Activated naive CD4-positive, alpha-beta T cell treated with anti-CD3 and anti-CD28 coated beads, Interleukin-2, amount 10 ng/mL, durations not matched to agents 7 days and 5 days (primary cell): Measurements from ENCODE around the gene RECQL5.

Experiments
- CTCF ChIA-PET: fragments of 350-600 bp; sonication (Branson Sonifier 250); formaldehyde crosslinking; loops from one replicate; lab custom pipeline; 2021; ENCODE audit warnings: antibody characterized with exemption; lab: Charles Lee
- DNase-seq: peaks from one replicate; pipeline ENCODE4 v3.0.0-alpha.2; 2020
- H3K27ac Mint-ChIP-seq: one replicate; pipeline ENCODE4 v1.8.0; 2021; ENCODE audit warnings: mild to moderate bottlenecking, moderate library complexity, mixed read lengths
- H3K27me3 Mint-ChIP-seq: one replicate; pipeline ENCODE4 v1.8.0; 2021; ENCODE audit warnings: mild to moderate bottlenecking, mixed read lengths
- H3K36me3 Mint-ChIP-seq: one replicate; pipeline ENCODE4 v1.8.0; 2021; ENCODE audit warnings: mixed read lengths
- H3K4me1 Mint-ChIP-seq: one replicate; pipeline ENCODE4 v1.8.0; 2021; ENCODE audit warnings: mixed read lengths
- H3K4me3 Mint-ChIP-seq: one replicate; pipeline ENCODE4 v1.8.0; 2021; ENCODE audit warnings: mild to moderate bottlenecking, moderate library complexity, mixed read lengths
- H3K9me3 Mint-ChIP-seq: one replicate; pipeline ENCODE4 v1.8.0; 2021; ENCODE audit warnings: mixed read lengths

Gene RECQL5

DNA sequence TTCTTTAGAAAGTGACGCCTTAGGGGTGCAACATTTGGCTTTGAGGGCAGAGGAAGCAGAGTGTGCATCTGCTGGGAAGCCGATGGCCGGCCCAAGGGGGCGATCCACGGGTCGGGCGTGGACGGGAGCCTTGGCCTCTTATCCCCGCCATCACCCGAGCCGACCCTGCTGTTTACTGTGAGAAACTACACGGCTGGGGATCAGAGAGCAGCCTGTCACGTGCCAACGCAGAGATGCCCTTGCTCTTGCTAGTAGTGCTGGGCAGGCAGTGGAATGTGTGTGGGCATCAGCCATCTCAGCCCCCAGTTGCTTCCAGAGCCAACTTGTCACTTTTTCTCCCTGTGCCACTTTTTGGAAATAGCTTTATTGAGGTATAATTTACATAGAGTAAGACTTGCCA, 27.6 kb upstream of the RECQL5 start:
- CTCF ChIA-PET: interaction anchor here (13.3 kb wide), 1 partner anchor 54 kb away, joined by 86 read pairs; no protein-coding TSS in a partner anchor
- H3K4me3 Mint-ChIP-seq: no peak overlapping the region
- H3K27ac Mint-ChIP-seq: no peak overlapping the region
- H3K27me3 Mint-ChIP-seq: no peaks in the 10 kb centered on the region
- peaks cover 27% of the 10 kb centered on the region for H3K4me1 Mint-ChIP-seq
- no peak for DNase-seq
- no peaks in the 10 kb centered on the region for H3K9me3 Mint-ChIP-seq
- H3K36me3 Mint-ChIP-seq: peaks cover 28% of the 10 kb centered on the region

GRCh38 chr17:75693500-75694481, 26.8 kb upstream of the RECQL5 start:
- CTCF ChIA-PET: interaction anchor here (13.3 kb wide), 1 partner anchor 54 kb away, joined by 86 read pairs; no protein-coding TSS in a partner anchor
- Mint-ChIP-seq H3K4me1 (peaks cover 34% of the 10 kb centered on the region), H3K27me3 (no peaks in the 10 kb centered on the region), H3K9me3 (no peaks in the 10 kb centered on the region), H3K36me3 (peaks cover 31% of the 10 kb centered on the region), H3K27ac (no peak overlapping the region), H3K4me3 (no peak overlapping the region)
- DNase-seq: no peak

GRCh38 chr17:75692976-75693375, 26.0 kb upstream of the RECQL5 start:
- Mint-ChIP-seq H3K27ac (no peak overlapping the region), H3K36me3 (peaks cover 34% of the 10 kb centered on the region), H3K27me3 (no peaks in the 10 kb centered on the region), H3K4me1 (peaks cover 42% of the 10 kb centered on the region), H3K9me3 (no peaks in the 10 kb centered on the region), H3K4me3 (no peak overlapping the region)
- no peak for DNase-seq
- CTCF ChIA-PET: interaction anchor here (1.0 to 13.3 kb wide), 3 partner anchors 18 to 60 kb away, joined by 4 to 86 read pairs (median 5); partner anchors contain the start of gene SMIM5

DNA sequence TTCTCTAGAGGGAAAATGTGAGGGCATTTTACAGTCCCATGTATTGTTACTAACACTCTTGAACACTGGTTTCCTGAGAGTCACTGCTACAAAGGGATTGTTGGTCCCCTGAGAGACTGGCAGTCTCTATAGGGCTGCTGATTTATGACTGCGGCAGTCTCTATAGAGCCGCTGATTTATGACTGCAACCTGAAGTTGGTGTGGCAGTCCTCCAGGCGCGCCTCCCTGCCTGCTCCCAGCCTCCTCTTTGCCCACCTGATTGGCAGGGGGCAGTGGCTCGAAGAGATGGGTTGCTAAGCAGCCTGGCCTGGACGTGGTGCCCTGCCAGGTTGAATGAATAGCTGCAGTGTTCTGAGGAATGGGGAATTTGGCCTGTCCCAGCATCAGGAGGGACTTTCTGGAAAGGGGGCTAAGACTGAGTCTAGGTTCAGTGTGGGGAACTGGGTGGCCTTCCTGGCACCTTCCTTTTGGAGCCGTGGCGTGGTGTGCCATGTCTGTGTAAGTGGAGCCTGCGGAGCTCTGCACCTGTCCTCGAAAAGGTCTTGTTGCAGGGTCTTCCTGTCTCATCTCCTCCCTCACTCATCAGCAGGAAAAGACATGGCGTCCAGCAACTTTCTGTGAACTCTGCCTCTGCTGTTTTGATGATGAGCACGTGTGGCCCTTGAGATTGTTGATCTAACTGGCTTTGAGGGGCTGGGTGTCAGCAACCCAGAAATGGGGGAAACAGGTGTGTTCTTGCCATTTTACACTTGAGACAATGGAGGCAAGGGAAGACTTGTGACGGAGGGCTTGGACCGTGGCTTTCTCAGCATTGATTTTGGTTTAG, 25.1 kb upstream of the RECQL5 start:
- Mint-ChIP-seq H3K27me3 (no peaks in the 10 kb centered on the region), H3K36me3 (peaks cover 37% of the 10 kb centered on the region), H3K27ac (peak overlapping the region; percentile 76), H3K9me3 (no peaks in the 10 kb centered on the region), H3K4me1 (peaks cover 49% of the 10 kb centered on the region), H3K4me3 (no peak overlapping the region)
- CTCF ChIA-PET: interaction anchor here (1.0 to 13.3 kb wide), 5 partner anchors 17 to 62 kb away, joined by 4 to 86 read pairs (median 5); partner anchors contain the start of gene SMIM5
- DNase-seq: no peak

DNA sequence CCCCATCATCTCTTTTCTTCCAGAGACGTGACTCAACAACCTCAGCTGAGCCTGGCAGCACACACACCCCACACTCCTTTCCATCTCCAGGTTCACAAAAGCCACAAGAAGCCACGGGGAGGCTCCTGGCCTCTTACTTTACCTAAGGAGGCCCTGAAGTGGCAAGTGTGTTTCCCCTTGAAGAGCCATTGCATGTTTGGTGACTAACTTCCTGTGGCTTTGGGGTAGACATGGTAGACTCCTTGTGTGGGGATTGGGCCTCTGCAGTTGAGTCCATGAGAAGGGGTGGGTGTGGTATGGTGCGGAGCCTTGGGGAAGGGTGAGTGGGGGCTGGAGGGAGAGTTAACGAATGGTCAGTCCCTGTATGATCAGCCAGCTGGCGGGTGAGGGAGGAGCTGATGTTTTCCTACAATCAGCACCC, 24.4 kb upstream of the RECQL5 start:
- CTCF ChIA-PET: interaction anchor here (1.0 to 13.3 kb wide), 4 partner anchors 16 to 62 kb away, joined by 4 to 86 read pairs (median 5); no protein-coding TSS in a partner anchor
- Mint-ChIP-seq H3K4me3 (no peak overlapping the region), H3K4me1 (peaks cover 54% of the 10 kb centered on the region), H3K27ac (peak overlapping the region; percentile 43), H3K36me3 (peaks cover 37% of the 10 kb centered on the region), H3K9me3 (no peaks in the 10 kb centered on the region), H3K27me3 (no peaks in the 10 kb centered on the region)
- DNase-seq: peak; percentile 56

DNA sequence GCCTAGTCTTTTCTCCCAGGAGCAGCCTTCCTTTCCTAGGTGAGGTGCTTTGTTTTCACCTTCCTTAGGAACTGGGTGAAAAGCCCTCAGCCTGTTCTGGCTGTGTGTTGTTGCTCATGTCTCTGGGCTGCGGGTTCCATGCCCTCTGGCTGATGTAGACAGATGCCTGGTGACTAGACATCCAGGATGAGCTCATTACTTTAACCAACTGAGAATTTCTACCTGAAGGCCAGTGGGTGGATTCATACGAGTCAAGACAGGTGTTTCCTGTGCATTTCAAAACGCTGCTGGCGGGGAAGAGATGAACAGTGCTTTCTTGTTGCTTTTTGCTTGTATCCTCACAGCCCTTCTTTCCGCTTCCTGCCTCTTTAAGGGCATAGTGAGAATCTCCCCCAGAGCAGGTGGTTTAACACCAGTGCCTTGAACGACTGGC, 22.5 kb upstream of the RECQL5 start:
- Mint-ChIP-seq H3K27me3 (no peaks in the 10 kb centered on the region), H3K9me3 (no peaks in the 10 kb centered on the region), H3K4me3 (peak overlapping the region; percentile 19), H3K4me1 (peaks cover 57% of the 10 kb centered on the region), H3K36me3 (peaks cover 36% of the 10 kb centered on the region), H3K27ac (peak overlapping the region; percentile 92)
- CTCF ChIA-PET: interaction anchor here (1.0 to 13.3 kb wide), 4 partner anchors 19 to 66 kb away, joined by 4 to 86 read pairs (median 6); partner anchors contain the start of gene SMIM5
- DNase-seq: peak; percentile 78

DNA sequence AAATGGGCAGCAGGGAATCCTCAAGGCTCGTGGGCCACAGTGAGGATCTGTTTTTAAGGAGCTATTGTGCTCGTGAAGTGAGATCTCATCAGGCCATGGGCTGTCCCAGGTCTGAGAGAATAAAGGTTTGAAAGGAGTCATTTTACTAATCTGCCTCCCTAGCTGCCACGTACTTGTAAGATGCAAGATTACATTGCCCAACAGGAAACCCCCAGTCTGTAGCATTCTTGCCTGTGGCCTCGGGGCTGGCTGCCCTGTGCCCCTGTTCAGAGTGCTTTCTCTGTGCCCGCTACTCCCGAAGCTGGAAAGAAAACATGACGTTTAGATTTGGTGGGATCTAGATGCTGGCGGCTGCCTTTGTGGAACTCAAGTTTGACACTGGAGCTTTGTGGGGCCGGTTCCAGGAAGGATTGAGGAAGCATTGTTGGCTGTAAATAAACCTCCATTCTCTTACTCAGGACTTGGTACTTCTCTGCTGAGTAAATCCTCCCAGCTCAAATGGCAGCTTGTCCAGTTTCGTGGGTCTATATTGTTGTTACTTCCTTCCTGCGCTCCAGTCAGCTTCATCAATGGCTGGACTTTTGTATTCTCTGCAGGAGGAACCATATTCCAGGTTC, 21.4 kb upstream of the RECQL5 start:
- Mint-ChIP-seq H3K27me3 (no peaks in the 10 kb centered on the region), H3K9me3 (no peaks in the 10 kb centered on the region), H3K4me1 (peaks cover 57% of the 10 kb centered on the region), H3K4me3 (no peak overlapping the region), H3K36me3 (peaks cover 34% of the 10 kb centered on the region), H3K27ac (peak overlapping the region; percentile 92)
- CTCF ChIA-PET: interaction anchor here (0.9 to 13.3 kb wide), 5 partner anchors 13 to 91 kb away, joined by 3 to 86 read pairs (median 6); partner anchors contain the start of gene SMIM5
- DNase-seq: no peak

GRCh38 chr17:75685499-75685898, 18.5 kb upstream of the RECQL5 start:
- peaks cover 37% of the 10 kb centered on the region for H3K4me1 Mint-ChIP-seq
- H3K4me3 Mint-ChIP-seq: no peak overlapping the region
- DNase-seq: no peak
- CTCF ChIA-PET: interaction anchor here (1.5 to 13.3 kb wide), 2 partner anchors 63 to 68 kb away, joined by 5 to 86 read pairs; no protein-coding TSS in a partner anchor
- no peak overlapping the region for H3K27ac Mint-ChIP-seq
- no peaks in the 10 kb centered on the region for H3K9me3 Mint-ChIP-seq
- H3K27me3 Mint-ChIP-seq: no peaks in the 10 kb centered on the region
- H3K36me3 Mint-ChIP-seq: peaks cover 22% of the 10 kb centered on the region

DNA sequence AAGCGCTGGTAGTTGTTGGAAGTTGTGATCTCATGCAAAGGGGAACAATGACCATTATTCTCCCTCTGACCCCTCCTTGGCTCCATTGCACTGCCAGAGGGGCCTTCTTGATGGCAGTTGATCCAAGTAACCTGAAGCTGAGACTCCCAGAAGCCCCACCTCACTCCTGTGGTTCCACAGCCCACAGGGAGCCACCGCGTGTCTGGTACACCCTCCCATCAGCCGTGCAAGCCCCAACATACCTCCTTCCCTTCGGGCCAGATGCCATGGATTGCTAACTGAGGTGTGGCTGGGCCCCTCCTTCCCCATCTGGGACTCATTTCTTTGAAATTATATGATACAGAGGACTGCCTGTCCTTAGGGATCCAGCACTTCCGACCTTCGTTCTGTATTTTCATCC, 18.0 kb upstream of the RECQL5 start:
- no peaks in the 10 kb centered on the region for H3K27me3 Mint-ChIP-seq
- no peak overlapping the region for H3K4me3 Mint-ChIP-seq
- no peak overlapping the region for H3K27ac Mint-ChIP-seq
- no peaks in the 10 kb centered on the region for H3K9me3 Mint-ChIP-seq
- CTCF ChIA-PET: interaction anchor here (1.5 to 13.3 kb wide), 2 partner anchors 63 to 69 kb away, joined by 5 to 86 read pairs; no protein-coding TSS in a partner anchor
- H3K36me3 Mint-ChIP-seq: peaks cover 22% of the 10 kb centered on the region
- peaks cover 34% of the 10 kb centered on the region for H3K4me1 Mint-ChIP-seq
- DNase-seq: no peak

- H3K4me1 Mint-ChIP-seq: peaks cover 27% of the 10 kb centered on the region
- no peak overlapping the region for H3K4me3 Mint-ChIP-seq
- no peak overlapping the region for H3K27ac Mint-ChIP-seq
- H3K36me3 Mint-ChIP-seq: peaks cover 16% of the 10 kb centered on the region
- H3K27me3 Mint-ChIP-seq: no peaks in the 10 kb centered on the region
- no peaks in the 10 kb centered on the region for H3K9me3 Mint-ChIP-seq
- CTCF ChIA-PET: interaction anchor here (1.2 to 13.3 kb wide), 4 partner anchors 11 to 69 kb away, joined by 3 to 86 read pairs (median 4); partner anchors contain the start of gene SMIM5
- no peak for DNase-seq
These were observed 17.3 kb upstream of the RECQL5 start for GRCh38 chr17:75684249-75684648.

DNA sequence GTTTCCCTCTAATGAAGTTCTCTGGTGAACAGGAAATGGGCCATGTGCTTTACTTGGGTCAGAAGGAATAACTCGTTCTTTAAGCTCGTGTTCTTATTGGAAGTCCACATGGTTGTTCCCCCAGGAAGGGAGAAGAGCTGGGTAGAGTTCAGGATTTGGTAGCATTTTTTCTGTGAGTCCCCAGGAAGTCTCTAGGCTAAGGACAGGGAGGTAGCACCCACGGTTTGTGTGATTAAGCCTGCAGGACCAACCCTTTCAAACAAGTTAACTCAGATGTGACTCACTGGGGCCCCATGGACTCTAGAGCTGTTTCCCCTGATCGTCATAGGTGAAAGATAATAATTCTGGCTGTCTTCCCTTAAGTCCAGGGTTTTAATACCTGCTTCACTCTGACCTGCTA, 16.6 kb upstream of the RECQL5 start:
- Mint-ChIP-seq H3K4me1 (peaks cover 20% of the 10 kb centered on the region), H3K9me3 (no peaks in the 10 kb centered on the region), H3K4me3 (no peak overlapping the region), H3K27me3 (no peaks in the 10 kb centered on the region), H3K27ac (no peak overlapping the region), H3K36me3 (peaks cover 13% of the 10 kb centered on the region)
- no peak for DNase-seq
- CTCF ChIA-PET: interaction anchor here (1.2 to 13.3 kb wide), 5 partner anchors 10 to 70 kb away, joined by 3 to 86 read pairs (median 5); partner anchors contain the start of gene SMIM5

DNA sequence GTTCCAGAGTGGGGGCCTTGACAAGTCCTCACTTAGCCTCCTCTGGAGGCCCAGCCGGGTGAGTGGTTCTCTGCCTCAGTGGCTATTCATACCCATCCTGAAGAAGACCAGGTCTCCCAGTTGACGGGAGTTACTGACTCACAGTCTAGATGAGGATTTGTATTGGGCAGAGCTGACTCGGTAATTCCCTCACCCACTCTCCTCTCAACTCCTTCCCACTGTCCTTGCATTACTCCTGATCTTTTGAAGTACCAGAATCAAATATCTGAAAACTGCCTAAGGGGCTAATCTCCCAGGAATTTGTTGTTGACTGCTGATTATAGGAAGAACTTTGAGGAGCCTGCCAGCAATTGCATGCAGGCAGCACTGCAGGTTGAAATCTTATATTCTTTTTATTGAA, 14.3 kb upstream of the RECQL5 start:
- H3K36me3 Mint-ChIP-seq: peaks cover 10% of the 10 kb centered on the region
- H3K9me3 Mint-ChIP-seq: no peaks in the 10 kb centered on the region
- no peak for DNase-seq
- H3K4me1 Mint-ChIP-seq: peaks cover 3% of the 10 kb centered on the region
- H3K4me3 Mint-ChIP-seq: no peak overlapping the region
- CTCF ChIA-PET: interaction anchor here (0.6 to 3.0 kb wide), 3 partner anchors 65 to 72 kb away, joined by 3 to 14 read pairs (median 4); no protein-coding TSS in a partner anchor
- no peaks in the 10 kb centered on the region for H3K27me3 Mint-ChIP-seq
- H3K27ac Mint-ChIP-seq: no peak overlapping the region

DNA sequence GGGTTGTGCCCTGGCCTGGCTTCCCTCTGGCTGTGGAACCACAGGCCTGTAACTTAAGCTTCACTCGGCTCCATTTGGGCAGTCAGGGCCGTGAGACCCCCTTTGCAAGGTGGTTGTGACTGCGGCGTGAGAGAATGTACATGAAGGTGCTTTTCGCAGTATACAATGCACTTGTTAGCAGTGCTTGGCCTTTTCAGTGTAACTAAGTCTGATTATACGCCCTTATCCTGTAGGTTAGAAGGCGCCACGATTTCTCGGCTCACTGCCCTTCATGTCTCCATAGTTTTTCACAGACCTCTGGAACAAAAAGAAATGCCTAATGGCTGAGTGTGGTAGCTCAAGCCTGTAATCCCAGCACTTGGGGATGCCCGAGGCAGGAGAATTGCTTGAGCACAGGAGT, 13.5 kb upstream of the RECQL5 start:
- CTCF ChIA-PET: interaction anchor here (1.0 to 3.0 kb wide), 4 partner anchors 47 to 73 kb away, joined by 4 to 14 read pairs (median 7); partner anchors contain the start of gene SMIM5
- no peak for DNase-seq
- H3K4me3 Mint-ChIP-seq: no peak overlapping the region
- peaks cover 11% of the 10 kb centered on the region for H3K36me3 Mint-ChIP-seq
- H3K9me3 Mint-ChIP-seq: no peaks in the 10 kb centered on the region
- no peaks in the 10 kb centered on the region for H3K4me1 Mint-ChIP-seq
- H3K27me3 Mint-ChIP-seq: no peaks in the 10 kb centered on the region
- H3K27ac Mint-ChIP-seq: no peak overlapping the region
